DMS114 treated with DMSO at 0.1 percent for 48 hours (cell line): ENCODE data around the gene HPS3.

ENCODE experiments used
- DNase-seq: peaks from one replicate; lab custom pipeline; 2025; ENCODE audit not compliant: unreplicated experiment; lab: John Stamatoyannopoulos, UW

Gene HPS3

GRCh38 chr3:149120051-149120972 lies 9.1 kb upstream of the HPS3 start:
- DNase-seq, result peak; percentile 61

GRCh38 chr3:149122721-149123578 lies 6.5 kb upstream of the HPS3 start:
- DNase-seq, result no peak

DNA sequence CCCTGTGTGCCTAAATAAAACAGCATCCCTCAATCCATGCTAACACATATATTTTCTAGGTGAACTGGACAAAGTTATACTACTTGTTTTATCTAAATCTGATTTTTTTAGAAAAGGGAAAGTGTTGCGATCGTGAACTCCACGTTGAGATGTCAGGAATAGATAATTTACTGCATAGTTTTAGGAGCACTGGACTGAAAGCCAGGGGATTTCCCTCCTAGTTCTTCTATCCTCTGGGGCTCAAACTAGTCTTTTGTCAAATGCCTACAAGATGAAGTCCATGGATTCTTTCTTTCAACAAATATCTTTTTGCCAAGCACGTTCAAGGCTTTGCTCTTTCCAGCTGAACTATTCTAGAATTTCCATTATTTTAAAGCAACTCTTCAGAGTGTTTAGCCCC lies 617 bp upstream of the HPS3 start:
- no peak for DNase-seq

GRCh38 chr3:149131589-149131988 lies 2.2 kb downstream of the HPS3 start:
- no peak for DNase-seq

DNA sequence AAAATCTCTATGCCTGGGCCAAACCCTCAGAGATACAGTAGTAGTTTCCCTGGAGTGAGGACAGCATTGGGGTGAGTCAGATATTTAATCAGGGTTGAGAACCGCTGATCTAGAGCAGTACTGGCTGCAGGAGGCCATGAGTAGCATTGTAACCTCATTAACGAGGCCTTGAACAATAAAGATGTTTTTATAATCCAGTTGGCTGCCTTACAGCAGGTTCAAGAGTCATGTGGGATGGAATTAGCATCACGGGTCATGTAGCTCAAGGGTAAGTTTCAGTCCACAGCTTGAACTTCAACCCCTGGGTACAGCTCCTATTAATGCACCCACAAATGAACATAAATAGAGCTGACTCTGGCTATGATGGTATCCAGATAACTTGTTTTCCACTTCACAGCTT lies 5.1 kb downstream of the HPS3 start:
- no peak for DNase-seq

DNA sequence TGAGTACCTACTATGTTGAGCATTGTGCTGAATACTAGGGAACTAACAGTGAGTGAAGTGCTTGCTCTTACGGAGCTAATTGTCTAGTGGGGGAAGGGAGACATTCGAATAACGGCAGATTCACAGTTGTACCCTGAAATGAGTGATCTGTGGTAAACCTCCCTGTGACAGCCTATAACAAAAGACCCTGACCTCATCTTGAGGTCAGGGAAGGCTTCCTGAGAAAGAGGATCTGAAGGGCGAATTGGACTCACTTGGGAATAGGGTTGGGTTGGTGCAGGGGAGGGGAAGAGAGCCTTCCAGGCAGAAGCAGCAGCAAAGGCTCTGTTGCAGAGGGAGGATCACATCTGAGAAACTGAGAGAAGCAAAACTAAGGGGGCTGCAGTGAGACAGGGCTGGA lies 13.2 kb downstream of the HPS3 start:
- DNase-seq, result no peak

DNA sequence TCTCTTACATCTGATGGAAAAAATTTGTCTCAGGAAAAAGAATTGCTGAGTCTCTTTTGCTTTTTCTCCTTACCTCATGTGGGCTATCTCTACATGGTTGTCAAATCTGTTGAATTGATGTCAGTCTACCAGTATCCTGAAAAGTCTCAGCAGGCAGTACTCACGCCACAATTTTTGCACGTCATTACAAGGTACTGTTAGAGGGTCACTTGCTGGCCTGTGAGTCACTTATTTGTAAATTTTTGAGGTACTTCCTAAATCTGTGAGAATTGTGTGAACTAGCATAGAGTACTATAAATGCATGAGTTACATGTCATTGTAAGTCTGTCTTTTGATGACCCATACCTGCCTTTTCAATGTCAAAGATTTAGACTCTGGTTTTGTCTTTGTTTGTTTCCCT lies 15.9 kb downstream of the HPS3 start:
- no peak for DNase-seq

- no peak for DNase-seq
Observed at GRCh38 chr3:149145974-149146373, 16.5 kb downstream of the HPS3 start.

- no peak for DNase-seq
Observed at GRCh38 chr3:149150436-149150835, 21.0 kb downstream of the HPS3 start.

GRCh38 chr3:149151843-149152242 lies 22.4 kb downstream of the HPS3 start:
- no peak for DNase-seq

GRCh38 chr3:149152420-149152819 lies 23.0 kb downstream of the HPS3 start:
- no peak for DNase-seq

GRCh38 chr3:149153402-149153801 lies 24.0 kb downstream of the HPS3 start:
- DNase-seq, result no peak

DNA sequence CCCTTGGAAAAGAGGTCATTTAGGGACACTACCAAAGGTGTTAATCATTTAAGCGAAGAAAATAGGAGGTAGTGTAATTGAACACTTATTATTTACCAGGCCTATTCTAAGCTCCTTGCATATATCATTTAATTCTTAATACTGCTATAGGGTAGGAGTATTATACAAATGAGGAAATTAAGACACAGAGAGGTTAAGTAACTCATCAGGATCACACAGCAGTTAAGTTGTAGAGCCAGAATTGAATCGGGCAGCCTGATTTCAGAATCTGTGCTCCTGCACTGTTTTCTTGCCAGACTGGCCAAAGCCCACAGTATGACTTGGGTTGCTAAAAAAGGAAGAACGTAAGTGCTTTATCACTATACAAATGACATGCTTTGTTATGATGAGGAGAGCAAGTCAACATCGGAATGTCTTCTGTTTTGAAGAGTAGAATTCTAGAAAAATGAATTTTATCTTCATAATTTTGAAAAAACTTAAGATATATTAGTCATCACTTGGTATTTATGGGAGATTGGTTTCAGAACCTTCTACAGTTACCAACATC lies 31.4 kb downstream of the HPS3 start:
- DNase-seq, result no peak

DNA sequence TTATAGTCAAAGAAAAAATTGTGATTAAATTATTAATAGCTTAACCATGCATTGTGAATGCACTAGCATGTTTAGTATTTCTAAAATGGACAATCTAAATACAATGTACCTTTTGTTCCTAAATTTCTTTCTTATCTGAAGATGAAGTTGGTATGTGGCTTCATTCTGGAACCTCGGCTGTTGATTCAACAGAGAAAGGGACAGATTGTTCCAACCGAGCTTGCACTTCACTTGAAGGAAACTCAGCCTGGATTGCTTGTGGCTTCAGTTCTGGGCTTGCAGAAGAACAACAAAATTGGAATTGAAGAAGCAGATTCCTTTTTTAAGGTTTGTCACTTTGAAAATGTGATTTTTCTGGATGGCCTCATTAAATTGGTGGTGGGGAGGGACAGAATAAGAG lies 32.6 kb downstream of the HPS3 start:
- no peak for DNase-seq

DNA sequence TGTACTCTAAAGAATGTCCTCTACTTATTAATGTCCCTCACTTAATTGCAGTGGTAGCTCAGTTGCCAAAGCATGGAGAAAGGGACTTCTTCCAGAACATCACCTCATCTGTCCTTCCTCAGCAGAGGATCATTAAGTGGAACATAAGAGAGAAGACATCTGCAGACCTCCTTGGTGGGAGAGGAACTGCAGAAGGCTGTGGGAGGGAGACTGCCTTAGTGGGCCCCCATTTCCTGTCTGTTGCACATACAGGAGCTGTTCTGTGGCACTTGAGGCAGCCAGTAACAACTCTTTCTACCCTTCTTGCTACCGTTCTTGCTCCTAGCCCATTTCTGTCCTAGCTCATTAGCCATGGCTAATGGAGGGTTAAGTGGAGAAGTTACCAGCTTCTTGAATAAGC lies 33.6 kb downstream of the HPS3 start:
- DNase-seq, result no peak

DNA sequence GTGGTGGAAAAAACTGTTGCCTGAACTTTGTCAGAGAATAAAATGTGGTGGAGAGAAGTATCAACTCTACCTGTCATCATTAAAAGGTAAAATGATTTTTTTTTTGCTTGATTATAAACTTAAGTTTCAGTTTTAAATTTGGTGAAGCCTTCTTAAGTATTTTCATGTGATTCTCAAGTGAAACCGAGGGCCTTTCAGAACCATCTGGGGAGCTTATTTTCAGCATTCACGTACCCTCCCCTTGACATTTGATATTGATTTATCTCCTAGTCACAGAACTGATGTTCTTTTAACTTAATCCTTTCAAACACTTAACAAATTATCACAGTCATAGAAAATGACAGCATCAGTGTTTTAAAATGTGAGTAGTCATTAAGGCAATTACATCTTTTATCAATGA lies 38.5 kb downstream of the HPS3 start:
- no peak for DNase-seq

- DNase-seq, result no peak
Observed at GRCh38 chr3:149170672-149171071, 41.2 kb downstream of the HPS3 start.

GRCh38 chr3:149174901-149175300 lies 45.5 kb downstream of the HPS3 start:
- DNase-seq, result no peak

DNA sequence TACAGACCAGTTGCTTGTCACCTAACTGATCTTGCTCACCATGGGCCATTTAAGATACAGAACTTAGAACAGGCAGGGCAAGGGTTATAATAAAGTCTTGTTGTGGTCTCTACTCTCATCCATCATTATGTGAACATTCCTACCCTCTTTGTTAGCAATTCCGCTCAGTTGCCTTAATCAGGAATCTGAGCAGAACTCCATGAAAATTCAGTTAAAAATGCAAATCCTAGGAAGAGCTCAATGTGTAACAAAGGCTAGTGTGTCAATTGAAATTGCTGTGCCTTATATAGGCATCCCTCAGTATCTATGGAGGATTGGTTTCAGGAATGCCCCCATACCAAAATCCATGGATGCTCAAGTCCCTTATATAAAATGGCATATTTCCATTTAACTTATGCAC lies 47.7 kb downstream of the HPS3 start:
- DNase-seq, result no peak

- no peak for DNase-seq
Observed at GRCh38 chr3:149179220-149179619, 49.8 kb downstream of the HPS3 start.

GRCh38 chr3:149180057-149180573 lies 50.7 kb downstream of the HPS3 start:
- no peak for DNase-seq

DNA sequence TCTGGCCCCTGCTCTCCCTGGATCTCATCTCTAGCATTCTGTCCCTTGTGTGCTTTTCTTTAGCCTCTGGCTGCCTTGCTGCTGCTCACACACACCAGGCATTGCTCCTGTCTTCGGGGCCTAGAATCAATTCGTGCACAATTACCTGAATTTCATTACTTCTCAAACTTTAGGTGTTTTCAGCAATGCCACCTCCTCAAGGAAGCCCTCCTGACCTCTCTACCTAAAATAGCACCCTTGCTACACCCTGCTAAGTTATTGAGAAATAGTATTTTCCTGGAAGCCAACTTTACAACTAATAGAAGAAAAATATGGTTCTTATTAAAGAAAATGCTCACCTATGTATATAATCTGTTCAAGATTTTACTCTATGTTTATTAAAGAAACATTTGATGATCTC lies 51.7 kb downstream of the HPS3 start:
- no peak for DNase-seq
